AG04450 (cell line): ENCODE results near the gene PCAT7. TPM values are rescaled to one million over a fixed set of nuclear protein-coding genes. Genes with fewer than 3 reads are reported as not detected.
A peak's percentile ranks its signal among the peaks of the same experiment; 100 is the strongest.

ENCODE experiments used
- CTCF ChIA-PET: fragments of 300-600, 350-600 bp; formaldehyde crosslinking; extraction: SDS; loops from one replicate; lab custom pipeline; 2022; ENCODE audit warnings: antibody characterized with exemption, inconsistent platforms; lab: Charles Lee
- POLR2A ChIA-PET: fragments of 350-600 bp; formaldehyde crosslinking; extraction: SDS; loops from one replicate; lab custom pipeline; 2021; ENCODE audit warnings: antibody characterized with exemption, inconsistent platforms; lab: Yijun Ruan, JAX
- DNase-seq: peaks from one replicate; pipeline ENCODE4 v3.0.0-alpha.2; 2011; ENCODE audit warnings: low read depth, low spot score
- H3K27ac ChIP-seq: one replicate; pipeline ENCODE4 v1.5.1; 2012; ENCODE audit warnings: low read depth, low read length, control low read depth
- H3K27me3 ChIP-seq: one replicate; pipeline ENCODE4 v1.6.0; 2012; ENCODE audit warnings: low read length; ENCODE audit not compliant: control insufficient read depth, insufficient read depth
- H3K4me3 ChIP-seq: 2 replicates; pipeline ENCODE4 v1.5.1; 2011; ENCODE audit warnings: mild to moderate bottlenecking, low read depth, low read length, control low read depth
- H3K9me3 ChIP-seq: 2 replicates; pipeline ENCODE4 v1.5.1; 2012; ENCODE audit warnings: low read length; ENCODE audit not compliant: control insufficient read depth, insufficient read depth
- polyA plus RNA-seq: library from polyadenylated mRNA; depleted of rRNA; stranded (reverse); fragments of >200 nt; gene quantifications from 2 replicates; pipeline ENCODE4 v1.2.3, GENCODE V29; 2011
- TF ChIP-seq, protein P1 (sequence below): IDR thresholded peaks from 2 replicates; pipeline ENCODE4 v1.5.1; 2011; ENCODE audit warnings: low read depth, low read length, control low read depth, inconsistent platforms

Gene PCAT7
- polyA plus RNA-seq, 1 experiment = not detected

DNA sequence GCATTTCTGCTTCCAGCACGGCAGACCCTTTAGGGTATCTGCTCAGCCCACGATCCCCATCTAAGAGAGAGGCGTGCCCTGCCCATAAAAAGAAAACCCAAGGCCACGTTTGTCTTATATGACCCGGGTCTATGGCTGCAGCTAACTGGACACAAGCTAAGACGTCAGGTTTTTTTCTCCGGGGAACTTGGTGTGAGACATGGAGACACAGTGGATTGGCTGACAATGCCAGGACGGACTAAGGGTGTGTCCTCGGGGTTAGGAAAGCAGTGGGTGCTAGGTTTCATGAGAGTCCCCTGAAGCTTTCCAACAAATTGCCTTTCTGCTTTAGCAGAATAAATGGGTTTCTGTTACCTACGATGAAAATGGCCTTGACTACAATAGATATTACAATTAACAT, 45.8 kb downstream of the PCAT7 start:
- no peak for DNase-seq
- ChIA-PET CTCF (no interaction called here), POLR2A (no interaction called here)
- Histone ChIP-seq H3K4me3 (no peak overlapping the region), H3K27ac (no peak overlapping the region), H3K9me3 (no peaks in the 10 kb centered on the region), H3K27me3 (peaks cover 7% of the 10 kb centered on the region)
- TF ChIP-seq, protein P1, sequence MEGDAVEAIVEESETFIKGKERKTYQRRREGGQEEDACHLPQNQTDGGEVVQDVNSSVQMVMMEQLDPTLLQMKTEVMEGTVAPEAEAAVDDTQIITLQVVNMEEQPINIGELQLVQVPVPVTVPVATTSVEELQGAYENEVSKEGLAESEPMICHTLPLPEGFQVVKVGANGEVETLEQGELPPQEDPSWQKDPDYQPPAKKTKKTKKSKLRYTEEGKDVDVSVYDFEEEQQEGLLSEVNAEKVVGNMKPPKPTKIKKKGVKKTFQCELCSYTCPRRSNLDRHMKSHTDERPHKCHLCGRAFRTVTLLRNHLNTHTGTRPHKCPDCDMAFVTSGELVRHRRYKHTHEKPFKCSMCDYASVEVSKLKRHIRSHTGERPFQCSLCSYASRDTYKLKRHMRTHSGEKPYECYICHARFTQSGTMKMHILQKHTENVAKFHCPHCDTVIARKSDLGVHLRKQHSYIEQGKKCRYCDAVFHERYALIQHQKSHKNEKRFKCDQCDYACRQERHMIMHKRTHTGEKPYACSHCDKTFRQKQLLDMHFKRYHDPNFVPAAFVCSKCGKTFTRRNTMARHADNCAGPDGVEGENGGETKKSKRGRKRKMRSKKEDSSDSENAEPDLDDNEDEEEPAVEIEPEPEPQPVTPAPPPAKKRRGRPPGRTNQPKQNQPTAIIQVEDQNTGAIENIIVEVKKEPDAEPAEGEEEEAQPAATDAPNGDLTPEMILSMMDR = no peak

DNA sequence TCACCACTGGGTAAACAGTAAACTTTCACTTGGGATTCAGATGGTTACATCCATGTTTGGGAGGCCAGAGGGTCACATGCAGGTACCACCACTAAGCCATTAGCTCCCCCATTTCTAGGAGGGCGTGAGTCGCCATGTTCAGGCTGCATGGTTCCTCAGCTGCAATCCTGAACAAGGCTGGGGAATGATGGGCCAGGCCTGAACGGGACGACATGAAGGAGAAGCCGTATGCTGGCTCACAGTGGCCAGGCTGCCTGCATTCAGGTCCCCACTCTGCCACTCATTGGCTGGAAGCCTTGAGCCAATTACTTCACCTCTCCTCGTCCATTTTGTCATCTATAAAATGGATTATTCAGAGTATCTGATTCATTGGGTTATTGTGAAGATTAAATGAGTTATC, 47.8 kb downstream of the PCAT7 start:
- POLR2A ChIA-PET = no interaction called here
- no peak overlapping the region for H3K27ac ChIP-seq
- H3K4me3 ChIP-seq = no peak overlapping the region
- no peaks in the 10 kb centered on the region for H3K9me3 ChIP-seq
- CTCF ChIA-PET = interaction anchor here (0.7 kb wide), 3 partner anchors 9 to 406 kb away, joined by 5 to 6 read pairs (median 5); no protein-coding TSS in a partner anchor
- TF ChIP-seq, protein P1 = no peak
- peaks cover 21% of the 10 kb centered on the region for H3K27me3 ChIP-seq
- DNase-seq = no peak

DNA sequence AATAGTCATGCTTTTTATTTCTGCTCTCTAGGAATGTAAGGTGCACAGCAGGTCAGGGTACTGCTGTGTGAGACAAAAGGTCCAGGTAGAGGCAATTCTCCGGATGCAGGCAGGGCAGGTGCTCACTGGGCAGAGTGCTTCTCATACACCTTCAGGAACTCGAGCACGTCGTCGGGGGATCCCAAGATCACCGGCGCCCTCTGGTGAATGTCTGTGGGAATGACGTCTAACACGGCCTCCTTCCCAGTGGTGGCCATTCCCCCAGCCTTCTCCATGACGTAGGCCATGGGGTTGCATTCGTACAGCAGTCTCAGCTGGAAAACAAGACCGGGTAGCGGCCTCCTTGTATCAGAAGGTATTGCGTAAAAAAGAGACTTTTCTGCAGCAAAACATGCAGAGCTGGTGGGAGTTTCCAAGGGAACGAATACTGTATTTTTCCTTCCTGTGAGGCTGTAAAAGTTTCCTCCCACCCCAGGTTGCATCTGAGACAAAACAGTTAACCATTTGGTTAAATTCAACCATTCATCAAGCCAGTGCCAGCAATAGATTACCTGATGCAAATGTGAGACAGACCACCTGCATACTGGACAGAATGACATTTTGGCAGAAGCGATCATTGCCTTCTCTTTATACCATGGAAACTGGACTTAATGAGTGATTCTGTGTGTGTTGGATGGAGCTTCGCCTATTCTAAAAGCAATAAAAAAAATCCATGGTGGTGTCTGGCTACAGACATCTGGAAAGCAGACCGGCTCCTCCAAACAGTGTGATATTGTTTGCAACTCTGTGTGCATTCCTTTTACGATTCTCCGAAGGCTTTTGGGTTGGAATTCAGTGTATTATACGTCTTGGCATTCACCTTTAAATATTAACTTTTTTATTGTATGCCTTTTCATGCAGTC, 48.6 kb downstream of the PCAT7 start:
- H3K27me3 ChIP-seq = peaks cover 28% of the 10 kb centered on the region
- TF ChIP-seq, protein P1 = peak; percentile 65
- no peak overlapping the region for H3K27ac ChIP-seq
- CTCF ChIA-PET = no interaction called here
- DNase-seq = no peak
- H3K9me3 ChIP-seq = no peaks in the 10 kb centered on the region
- POLR2A ChIA-PET = interaction anchor here (0.6 kb wide), 1 partner anchor 1629 kb away, joined by 3 read pairs; no protein-coding TSS in a partner anchor
- H3K4me3 ChIP-seq = no peak overlapping the region

DNA sequence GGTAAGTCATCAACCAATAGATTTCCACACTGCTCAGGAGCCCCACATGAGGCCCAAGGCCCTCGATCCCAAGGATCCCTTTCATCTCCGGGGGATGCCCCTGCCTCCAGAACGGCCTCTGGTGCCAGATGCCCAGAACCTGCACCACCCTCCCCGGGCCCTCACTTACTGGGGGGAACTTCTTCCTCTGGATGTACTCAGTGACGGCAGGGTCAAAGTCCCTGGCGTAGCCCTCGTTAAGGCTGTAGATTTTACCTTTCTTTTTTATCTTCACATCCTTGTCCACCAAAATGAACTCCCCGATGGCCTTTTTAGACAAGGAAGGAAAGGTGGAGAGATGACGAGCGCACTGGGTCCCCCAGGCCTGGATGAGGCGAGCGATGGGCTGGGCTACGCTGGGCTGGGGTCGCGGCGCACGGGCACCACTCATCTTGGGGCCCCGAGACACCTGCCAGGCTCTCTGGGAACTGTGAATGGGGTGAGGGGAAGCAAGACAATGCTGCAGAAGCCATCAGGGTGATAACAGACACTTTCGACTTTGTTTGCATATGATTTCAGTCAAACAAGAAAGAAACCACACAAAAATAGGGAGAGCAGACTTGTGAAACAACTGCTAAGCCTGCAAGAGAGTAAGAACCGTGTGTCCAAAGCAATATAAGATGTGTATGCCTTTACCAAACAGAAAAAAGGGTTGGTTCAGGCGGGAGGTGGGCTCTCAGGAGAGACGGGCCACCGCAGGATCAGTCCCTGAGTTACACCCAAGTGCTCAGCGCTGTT, 52.0 kb downstream of the PCAT7 start:
- H3K27ac ChIP-seq = no peak overlapping the region
- H3K9me3 ChIP-seq = no peaks in the 10 kb centered on the region
- ChIA-PET POLR2A (no interaction called here), CTCF (no interaction called here)
- TF ChIP-seq, protein P1 = no peak
- DNase-seq = no peak
- H3K4me3 ChIP-seq = no peak overlapping the region
- H3K27me3 ChIP-seq = peaks cover 47% of the 10 kb centered on the region

DNA sequence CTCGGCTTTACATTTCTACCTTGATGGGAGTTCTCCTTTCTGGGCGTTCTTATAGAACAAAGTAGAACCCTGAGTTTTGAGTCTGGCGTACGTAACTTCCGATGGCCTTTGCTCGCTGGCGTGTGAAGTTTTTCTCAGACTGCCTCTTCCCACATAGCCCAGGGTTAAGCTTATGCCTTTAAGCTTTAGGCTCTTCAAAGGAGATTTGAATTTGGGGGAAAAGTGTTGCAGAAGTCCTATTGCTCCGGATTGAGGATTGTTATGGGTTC, 52.5 kb downstream of the PCAT7 start:
- no peak for DNase-seq
- Histone ChIP-seq H3K4me3 (no peak overlapping the region), H3K9me3 (no peaks in the 10 kb centered on the region), H3K27ac (no peak overlapping the region), H3K27me3 (peaks cover 47% of the 10 kb centered on the region)
- TF ChIP-seq, protein P1 = no peak
- CTCF ChIA-PET = no interaction called here
- POLR2A ChIA-PET = no interaction called here
